ENCODE data around the gene ANKRD11. TPM values are rescaled to one million over a fixed set of nuclear protein-coding genes. Genes with fewer than 3 reads are reported as not detected.

Gene ANKRD11
- total RNA-seq, 1 experiment from 2014 or later: 34.4 TPM

GRCh38 chr16:89507214-89507833 lies 17.0 kb upstream of the ANKRD11 start:
- DNase-seq (ENCODE audit: low spot score): no peak

GRCh38 chr16:89506791-89507191 lies 16.4 kb upstream of the ANKRD11 start:
- no peak for DNase-seq (ENCODE audit: low spot score)

- no peak for DNase-seq (ENCODE audit: low spot score)
Observed at GRCh38 chr16:89506113-89506504, 15.7 kb upstream of the ANKRD11 start.

- peak; percentile 81 for DNase-seq (ENCODE audit: low spot score)
Observed at GRCh38 chr16:89505204-89506112, 15.1 kb upstream of the ANKRD11 start.

GRCh38 chr16:89504091-89504490 lies 13.7 kb upstream of the ANKRD11 start:
- no peak for DNase-seq (ENCODE audit: low spot score)

GRCh38 chr16:89502081-89502843 lies 11.9 kb upstream of the ANKRD11 start:
- DNase-seq (ENCODE audit: low spot score): no peak

GRCh38 chr16:89499767-89500166 lies 9.4 kb upstream of the ANKRD11 start:
- no peak for DNase-seq (ENCODE audit: low spot score)

- DNase-seq (ENCODE audit: low spot score): no peak
Observed at GRCh38 chr16:89498839-89499238, 8.5 kb upstream of the ANKRD11 start.

- no peak for DNase-seq (ENCODE audit: low spot score)
Observed at GRCh38 chr16:89495121-89495520, 4.8 kb upstream of the ANKRD11 start.

GRCh38 chr16:89493776-89494175 lies 3.4 kb upstream of the ANKRD11 start:
- DNase-seq (ENCODE audit: low spot score): no peak

GRCh38 chr16:89491974-89492687 lies 1.8 kb upstream of the ANKRD11 start:
- DNase-seq (ENCODE audit: low spot score): no peak

GRCh38 chr16:89491238-89491869 lies 993 bp upstream of the ANKRD11 start:
- DNase-seq (ENCODE audit: low spot score): no peak

- no peak for DNase-seq (ENCODE audit: low spot score)
Observed at GRCh38 chr16:89489898-89490438, 393 bp downstream of the ANKRD11 start.

GRCh38 chr16:89489040-89489897 lies 1.1 kb downstream of the ANKRD11 start:
- DNase-seq (ENCODE audit: low spot score): peak; percentile 98

GRCh38 chr16:89485701-89486246 lies 4.6 kb downstream of the ANKRD11 start:
- no peak for DNase-seq (ENCODE audit: low spot score)

GRCh38 chr16:89484923-89485679 lies 5.3 kb downstream of the ANKRD11 start:
- DNase-seq (ENCODE audit: low spot score): no peak

- no peak for DNase-seq (ENCODE audit: low spot score)
Observed at GRCh38 chr16:89484041-89484501, 6.3 kb downstream of the ANKRD11 start.

GRCh38 chr16:89482817-89483205 lies 7.5 kb downstream of the ANKRD11 start:
- no peak for DNase-seq (ENCODE audit: low spot score)
